HFF-Myc (cell line): ENCODE measurements around the gene FYCO1.

Source experiments
- DNase-seq: peaks from one replicate; pipeline ENCODE4 v3.0.0-alpha.2; 2011; ENCODE audit warnings: low read depth; ENCODE audit errors: extremely low read depth
- H3K4me3 ChIP-seq: replicated peaks from 2 replicates; pipeline ENCODE4 v1.5.1; 2011; ENCODE audit warnings: low read depth, mild to moderate bottlenecking, control low read depth, low read length
- CTCF ChIP-seq: IDR thresholded peaks from 2 replicates; pipeline ENCODE4 v1.5.1; 2012; ENCODE audit warnings: mild to moderate bottlenecking, low read depth, low read length, control low read depth; ENCODE audit errors: missing control alignments

Gene FYCO1

GRCh38 chr3:45939341-45939771 lies 56.3 kb downstream of the FYCO1 start:
- no peak for DNase-seq
- TF ChIP-seq CTCF, result no peak
- no peak overlapping the region for H3K4me3 ChIP-seq

- TF ChIP-seq CTCF, result peak; percentile 91
- no peak overlapping the region for H3K4me3 ChIP-seq
- DNase-seq, result peak; percentile 91
Observed at GRCh38 chr3:45938864-45939263, 56.8 kb downstream of the FYCO1 start.

- no peak overlapping the region for H3K4me3 ChIP-seq
- no peak for TF ChIP-seq CTCF
- DNase-seq, result no peak
Observed at GRCh38 chr3:45938043-45938435, 57.6 kb downstream of the FYCO1 start.

GRCh38 chr3:45937206-45938042 lies 58.2 kb downstream of the FYCO1 start:
- DNase-seq, result no peak
- TF ChIP-seq CTCF, result no peak
- no peak overlapping the region for H3K4me3 ChIP-seq

GRCh38 chr3:45936261-45936660 lies 59.4 kb downstream of the FYCO1 start:
- no peak for TF ChIP-seq CTCF
- no peak overlapping the region for H3K4me3 ChIP-seq
- DNase-seq, result no peak

GRCh38 chr3:45933591-45933990 lies 62.0 kb downstream of the FYCO1 start:
- DNase-seq, result no peak
- H3K4me3 ChIP-seq, result no peak overlapping the region
- TF ChIP-seq CTCF, result no peak

GRCh38 chr3:45932112-45932511 lies 63.5 kb downstream of the FYCO1 start:
- DNase-seq, result no peak
- no peak for TF ChIP-seq CTCF
- H3K4me3 ChIP-seq, result no peak overlapping the region
